DMS79 treated with DMSO at 0.1 percent for 48 hours (cell line): ENCODE data around the gene CNGA1.

Experiments
- DNase-seq: peaks from one replicate; lab custom pipeline; 2025; lab: John Stamatoyannopoulos, UW

CNGA1 gene

DNA sequence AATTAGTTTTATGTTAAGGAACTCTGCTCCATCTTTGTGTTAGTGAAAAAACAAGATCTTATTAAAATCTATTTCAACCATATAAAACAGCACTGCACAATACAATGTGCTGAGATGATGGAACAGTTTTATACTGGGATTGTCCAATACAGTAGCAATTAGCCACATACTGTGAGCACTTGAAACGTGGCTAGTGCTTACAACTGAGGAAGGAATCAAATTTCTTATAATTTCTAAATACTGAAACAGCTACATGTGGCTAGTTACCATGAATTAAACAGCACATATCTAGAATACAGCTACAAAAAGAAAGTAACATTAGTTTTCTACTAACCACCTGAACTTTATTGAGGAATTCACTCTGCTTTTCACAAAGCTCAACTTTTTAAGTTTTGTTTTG is 116.8 kb downstream of the CNGA1 start:
- no peak for DNase-seq

DNA sequence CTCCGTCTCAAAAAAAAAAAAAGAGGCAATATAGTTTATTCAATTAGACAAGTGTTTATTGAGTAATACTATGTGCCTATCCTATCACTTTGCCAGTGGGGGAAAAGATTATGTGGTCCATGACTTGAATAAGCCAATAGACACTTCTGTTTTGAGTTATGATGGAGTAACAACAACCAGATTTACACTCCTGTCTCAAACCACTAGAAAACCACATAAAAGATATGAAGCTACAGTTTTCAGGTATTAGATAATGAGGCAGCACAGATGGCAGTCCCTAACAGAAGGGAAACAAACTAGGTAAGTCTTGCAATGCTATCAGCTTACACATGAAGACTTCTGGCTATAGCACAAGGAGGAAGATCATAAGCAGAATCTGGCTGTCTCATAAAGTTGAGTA is 124.6 kb downstream of the CNGA1 start:
- no peak for DNase-seq
